Inflammatory macrophage treated with lipopolysaccharide for 1 hour (primary cell): ENCODE measurements around the gene TFIP11.

Source experiments
- DNase-seq, 2 donors: peaks; one replicate each; pipeline ENCODE4 v3.0.0-alpha.2; 2020 to 2022

TFIP11 gene

GRCh38 chr22:26512149-26512793 lies at the start of gene TFIP11:
Gene TFIP11, minus strand, starts transcription at chr22:26512473. Its CDS starts 2,201 bp downstream, at chr22:26510272.
- peak; percentile 88 to 96 for DNase-seq

GRCh38 chr22:26561756-26562417 lies 49.6 kb upstream of the TFIP11 start:
- DNase-seq: no peak

- DNase-seq: peak; percentile 43 to 57
These were observed 47.8 kb upstream of the TFIP11 start for GRCh38 chr22:26559961-26560575.

- no peak for DNase-seq
These were observed 46.1 kb upstream of the TFIP11 start for GRCh38 chr22:26558248-26558895.

- DNase-seq: no peak
These were observed 44.6 kb upstream of the TFIP11 start for GRCh38 chr22:26556904-26557303.

GRCh38 chr22:26555478-26555877 lies 43.2 kb upstream of the TFIP11 start:
- no peak for DNase-seq

GRCh38 chr22:26554956-26555355 lies 42.7 kb upstream of the TFIP11 start:
- no peak for DNase-seq

GRCh38 chr22:26553056-26553752 lies 40.9 kb upstream of the TFIP11 start:
- no peak for DNase-seq

GRCh38 chr22:26552466-26552865 lies 40.2 kb upstream of the TFIP11 start:
- no peak for DNase-seq

- DNase-seq: no peak
These were observed 39.3 kb upstream of the TFIP11 start for GRCh38 chr22:26551568-26551967.

GRCh38 chr22:26550498-26551033 lies 38.3 kb upstream of the TFIP11 start:
- DNase-seq: no peak

GRCh38 chr22:26549902-26550497 lies 37.7 kb upstream of the TFIP11 start:
- DNase-seq: no peak

- no peak for DNase-seq
These were observed 36.7 kb upstream of the TFIP11 start for GRCh38 chr22:26548984-26549383.

- DNase-seq: no peak
These were observed 36.0 kb upstream of the TFIP11 start for GRCh38 chr22:26548303-26548702.

GRCh38 chr22:26547837-26548236 lies 35.6 kb upstream of the TFIP11 start:
- DNase-seq: no peak

GRCh38 chr22:26547426-26547825 lies 35.2 kb upstream of the TFIP11 start:
- DNase-seq: no peak

GRCh38 chr22:26546282-26546681 lies 34.0 kb upstream of the TFIP11 start:
- DNase-seq: no peak

- no peak for DNase-seq
These were observed 33.6 kb upstream of the TFIP11 start for GRCh38 chr22:26545827-26546226.

GRCh38 chr22:26545385-26545784 lies 33.1 kb upstream of the TFIP11 start:
- no peak for DNase-seq

- DNase-seq: no peak
These were observed 32.2 kb upstream of the TFIP11 start for GRCh38 chr22:26544489-26544888.

GRCh38 chr22:26542831-26543230 lies 30.6 kb upstream of the TFIP11 start:
- peak; percentile 49 to 58 for DNase-seq

GRCh38 chr22:26541167-26541819 lies 29.0 kb upstream of the TFIP11 start:
- no peak for DNase-seq
